HG03025 (cell line): Measurements from ENCODE around the gene GLDN.

ENCODE experiments used
- ATAC-seq: cut with Tn5 transposase; IDR thresholded peaks from one replicate; pipeline ENCODE4 v1.9.1; 2021; ENCODE audit warnings: mild to moderate bottlenecking, moderate library complexity; ENCODE audit not compliant: unreplicated experiment, low FRiP score

Gene GLDN

DNA sequence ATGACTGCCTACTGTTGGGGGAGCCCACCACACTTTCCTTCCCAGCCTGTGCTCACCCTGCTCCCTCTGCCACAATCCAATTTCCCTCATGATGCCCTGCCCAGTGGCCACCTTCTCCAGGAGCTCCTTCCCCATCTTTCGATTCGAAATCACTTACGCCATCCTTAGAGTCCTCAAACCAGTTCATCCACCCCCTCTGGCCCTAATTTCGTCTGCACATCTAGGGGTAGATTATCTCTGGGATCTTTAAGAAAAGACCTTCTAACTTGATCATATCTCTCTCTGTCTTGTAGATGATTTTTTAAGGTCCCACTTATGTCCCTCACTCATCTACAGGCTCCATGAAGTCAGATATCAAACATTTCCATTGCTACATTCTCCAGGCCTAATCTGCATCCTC lies 20.1 kb upstream of the GLDN start:
- no peak for ATAC-seq

DNA sequence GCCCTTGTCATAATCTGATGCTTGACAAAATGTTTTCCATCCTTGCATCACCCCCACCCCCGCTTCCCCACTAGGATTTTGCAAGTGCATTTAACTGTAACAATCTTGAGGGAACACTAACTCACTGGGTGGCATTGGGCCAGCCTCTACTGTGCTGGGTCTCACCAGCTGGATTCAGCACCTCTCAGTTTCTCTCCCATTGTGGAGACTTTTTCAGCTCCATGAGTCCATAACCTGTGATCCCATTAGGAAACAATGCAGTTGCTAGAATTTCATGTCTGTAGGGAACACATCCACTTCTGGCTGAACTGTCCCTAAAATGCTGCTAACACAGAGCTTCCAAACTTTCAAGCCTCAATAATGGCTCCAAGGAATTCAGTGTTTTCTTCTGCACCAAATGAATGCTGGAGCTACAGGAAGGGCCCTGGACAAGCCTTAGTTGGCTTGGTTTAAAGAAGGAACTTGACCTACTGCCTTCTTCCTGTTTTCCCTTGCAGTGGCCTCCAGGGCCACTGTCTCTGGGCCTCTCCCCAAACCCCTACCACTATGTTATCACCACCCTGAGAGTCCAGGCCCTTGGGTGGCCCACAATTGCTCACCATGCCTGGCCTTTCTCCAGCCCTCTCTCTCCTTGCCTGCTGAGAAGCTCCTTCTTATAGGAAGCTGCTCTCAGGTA lies 18.7 kb upstream of the GLDN start:
- ATAC-seq, result no peak

DNA sequence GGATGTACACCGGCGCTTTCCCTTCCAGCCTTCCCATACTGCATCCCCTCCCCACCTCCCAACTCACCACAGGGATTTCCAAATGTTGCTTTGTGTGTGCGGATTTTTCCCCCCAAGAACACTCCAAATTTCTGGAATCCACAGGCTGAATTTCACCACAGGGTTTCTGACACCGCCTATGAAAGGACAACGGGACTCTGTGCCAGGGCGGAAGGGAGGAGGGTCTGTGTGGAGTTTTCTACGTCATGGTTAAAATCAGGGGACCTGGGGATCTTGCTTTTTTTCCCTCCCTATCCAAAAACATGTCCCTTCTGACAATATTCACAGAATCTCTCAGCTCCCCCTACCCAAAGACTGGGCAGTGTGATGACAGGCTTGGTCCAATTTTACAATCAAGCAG lies 17.7 kb upstream of the GLDN start:
- no peak for ATAC-seq

DNA sequence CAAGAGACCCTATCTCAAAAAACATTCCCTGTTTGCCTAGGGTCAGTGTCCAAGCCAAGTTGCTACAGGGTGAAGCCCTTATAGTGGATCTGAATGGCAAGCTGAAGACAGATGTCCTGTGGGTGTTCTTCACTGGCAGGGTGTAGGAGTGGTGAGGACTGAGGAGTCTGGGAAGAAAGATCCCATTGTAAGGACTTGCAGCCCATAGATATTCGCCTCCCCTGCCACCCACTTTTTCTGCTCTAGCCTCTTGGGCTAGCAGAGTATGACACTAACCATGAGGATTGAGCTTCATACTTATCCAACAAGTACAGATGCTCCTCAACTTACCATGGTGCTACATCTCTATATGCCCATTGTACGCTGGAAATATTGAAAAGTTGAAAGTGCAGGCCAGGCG lies 16.3 kb upstream of the GLDN start:
- no peak for ATAC-seq

DNA sequence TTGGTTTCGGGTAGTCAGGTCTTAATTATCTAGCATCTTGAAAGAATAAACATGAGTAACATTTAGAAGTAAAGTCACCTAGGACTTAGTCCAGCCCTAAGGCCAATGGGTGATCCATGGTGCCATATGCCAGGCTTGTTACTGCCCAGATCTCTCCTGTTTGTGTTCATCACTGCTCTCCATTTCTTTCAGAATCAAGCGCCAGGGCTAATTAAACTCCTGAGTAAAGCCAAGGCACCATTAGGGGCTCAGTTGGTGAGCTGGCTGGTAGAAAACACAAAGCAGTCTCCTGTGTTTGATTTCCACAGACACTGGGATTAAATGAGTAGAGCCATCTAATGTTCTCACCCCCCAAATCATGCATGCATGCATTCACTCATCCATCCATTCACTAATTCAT lies 14.4 kb upstream of the GLDN start:
- ATAC-seq, result no peak

DNA sequence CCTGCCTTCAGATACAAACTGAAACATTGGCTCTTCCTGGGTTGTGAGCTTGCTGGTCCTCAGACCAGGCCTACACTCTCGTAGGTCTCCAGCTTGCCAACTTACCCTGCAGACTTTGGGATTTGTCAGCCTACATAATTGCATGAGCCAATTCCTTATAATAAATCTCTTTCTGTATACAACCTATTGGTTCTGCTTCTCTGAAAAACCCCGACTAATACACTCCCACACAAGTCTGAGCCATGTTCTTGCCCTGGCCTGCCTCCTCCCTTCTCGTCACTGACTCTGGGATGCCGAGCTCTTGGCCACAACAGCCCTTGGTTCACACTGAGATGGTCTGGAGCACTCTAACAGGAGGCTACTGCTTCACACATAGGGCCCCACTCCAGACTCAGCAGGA lies 12.5 kb upstream of the GLDN start:
- ATAC-seq, result no peak

DNA sequence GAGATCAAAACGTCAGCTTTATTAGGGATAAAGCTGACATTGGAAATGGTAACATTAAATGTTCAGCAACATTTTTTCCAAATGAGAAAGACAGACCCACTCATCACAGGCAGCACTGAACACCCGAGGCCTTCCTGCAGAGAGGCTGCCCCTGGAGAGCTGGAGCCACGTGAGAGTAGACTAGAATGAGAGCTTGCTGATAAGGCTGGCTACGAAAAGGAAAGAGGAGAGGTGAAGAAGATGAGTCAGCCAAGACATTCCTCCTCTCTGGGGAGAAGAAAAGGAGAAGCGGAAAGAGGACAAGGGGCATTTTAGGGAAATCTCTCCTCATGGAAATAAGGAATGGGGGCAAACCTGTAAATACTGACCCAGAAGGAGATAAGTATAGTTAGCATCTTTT lies 10.3 kb upstream of the GLDN start:
- ATAC-seq, result no peak

DNA sequence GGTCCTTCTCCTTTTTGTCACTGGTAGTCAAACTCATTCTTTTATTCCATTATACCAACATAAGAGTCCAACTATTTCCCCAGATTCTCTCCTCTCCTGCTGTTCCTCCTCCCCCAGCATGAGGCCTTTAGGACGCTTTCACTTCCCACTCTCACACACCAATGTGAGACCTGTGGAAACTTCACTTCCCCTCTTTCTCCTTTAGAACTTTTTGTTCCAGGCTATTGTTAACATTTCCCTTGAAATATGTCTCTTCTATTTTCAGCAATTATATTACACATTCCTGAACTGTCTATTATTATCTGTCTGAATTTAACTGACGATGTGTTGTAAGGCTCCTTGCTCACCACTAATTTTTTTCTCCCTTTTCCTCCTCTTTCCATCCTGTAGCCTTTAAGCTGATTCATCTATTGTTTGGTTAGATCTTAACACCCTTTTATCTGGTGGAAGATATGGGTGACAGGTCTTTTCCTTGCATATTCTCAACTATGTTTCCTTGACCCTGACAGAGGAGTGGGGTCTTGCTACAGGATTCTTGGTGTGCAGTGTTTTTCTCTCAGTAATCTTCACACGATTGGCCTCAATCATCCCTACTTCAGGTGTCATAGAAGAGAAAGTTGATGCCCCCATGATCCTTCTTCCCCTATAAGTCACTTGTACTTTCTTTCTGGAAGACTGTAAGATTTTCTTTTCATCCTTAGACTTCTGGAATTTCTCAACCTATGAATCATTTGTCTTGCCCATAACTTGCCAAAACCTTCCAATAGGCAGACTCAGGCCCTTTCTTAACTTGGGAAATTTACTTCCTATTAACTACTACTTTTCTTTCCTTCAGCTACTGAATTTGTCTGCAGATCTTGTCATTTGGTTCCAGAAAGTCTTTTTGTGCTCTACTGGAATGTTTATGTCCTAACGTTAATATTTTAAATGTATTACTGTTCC lies 9.0 kb upstream of the GLDN start:
- ATAC-seq, result no peak

DNA sequence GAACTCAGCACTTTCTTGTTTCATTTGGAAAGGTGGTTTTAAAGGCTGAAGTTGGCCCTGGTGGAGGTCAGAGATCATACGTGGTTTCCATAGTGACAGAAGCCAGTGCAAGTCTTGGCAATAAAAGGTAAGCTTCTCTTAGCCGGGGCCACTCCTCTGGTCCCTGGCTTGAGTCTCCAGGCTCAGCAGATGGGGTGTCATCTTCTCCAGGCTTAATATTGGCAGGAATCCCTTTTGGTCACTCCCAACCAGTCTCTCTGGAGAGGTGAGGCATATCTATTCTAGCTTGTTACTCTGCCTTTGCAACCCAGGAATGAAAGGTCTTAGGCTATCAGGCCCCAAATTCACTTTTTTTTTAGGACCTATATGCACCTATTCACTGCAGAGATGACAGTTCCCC lies 7.9 kb upstream of the GLDN start:
- ATAC-seq, result no peak

DNA sequence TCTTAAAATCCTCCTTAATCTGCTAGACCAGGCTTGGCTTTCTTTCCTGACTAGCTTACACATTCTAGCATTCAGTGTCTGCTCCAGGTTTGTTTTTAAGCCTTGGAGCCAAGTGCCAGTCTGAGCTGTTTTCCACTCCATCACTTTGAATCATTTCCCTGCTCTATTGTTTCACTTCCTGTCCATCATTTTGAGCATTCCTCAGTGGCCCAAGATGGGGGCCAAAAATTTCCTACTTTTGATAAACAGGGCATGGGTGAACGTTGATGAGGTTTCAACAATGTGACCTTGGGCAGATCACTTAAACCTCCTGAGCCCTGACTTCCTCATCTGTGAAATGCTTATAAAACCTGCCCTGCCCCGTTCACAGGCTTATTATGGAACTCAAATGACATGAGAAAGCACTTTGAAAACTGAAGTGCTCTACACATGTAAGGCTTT lies 7.4 kb upstream of the GLDN start:
- ATAC-seq, result no peak

DNA sequence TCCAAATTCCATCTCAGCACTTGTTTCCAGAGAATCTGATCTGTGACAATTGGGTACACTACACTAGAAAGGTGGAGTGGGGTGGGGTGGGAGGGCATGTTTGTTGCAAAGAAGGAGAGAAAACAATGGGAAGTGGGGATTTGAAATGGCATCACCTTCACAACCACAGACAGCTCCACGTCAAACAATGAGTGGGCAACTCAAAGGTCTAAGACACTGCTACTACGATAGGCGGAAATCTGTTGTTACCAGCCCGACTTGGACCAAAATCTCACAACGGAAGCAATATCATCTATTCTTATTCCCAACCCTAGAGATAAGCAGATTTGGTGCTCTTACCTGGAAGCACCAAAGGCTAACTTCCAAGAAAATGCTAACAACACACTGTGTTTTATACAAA lies 6.4 kb upstream of the GLDN start:
- ATAC-seq, result no peak

DNA sequence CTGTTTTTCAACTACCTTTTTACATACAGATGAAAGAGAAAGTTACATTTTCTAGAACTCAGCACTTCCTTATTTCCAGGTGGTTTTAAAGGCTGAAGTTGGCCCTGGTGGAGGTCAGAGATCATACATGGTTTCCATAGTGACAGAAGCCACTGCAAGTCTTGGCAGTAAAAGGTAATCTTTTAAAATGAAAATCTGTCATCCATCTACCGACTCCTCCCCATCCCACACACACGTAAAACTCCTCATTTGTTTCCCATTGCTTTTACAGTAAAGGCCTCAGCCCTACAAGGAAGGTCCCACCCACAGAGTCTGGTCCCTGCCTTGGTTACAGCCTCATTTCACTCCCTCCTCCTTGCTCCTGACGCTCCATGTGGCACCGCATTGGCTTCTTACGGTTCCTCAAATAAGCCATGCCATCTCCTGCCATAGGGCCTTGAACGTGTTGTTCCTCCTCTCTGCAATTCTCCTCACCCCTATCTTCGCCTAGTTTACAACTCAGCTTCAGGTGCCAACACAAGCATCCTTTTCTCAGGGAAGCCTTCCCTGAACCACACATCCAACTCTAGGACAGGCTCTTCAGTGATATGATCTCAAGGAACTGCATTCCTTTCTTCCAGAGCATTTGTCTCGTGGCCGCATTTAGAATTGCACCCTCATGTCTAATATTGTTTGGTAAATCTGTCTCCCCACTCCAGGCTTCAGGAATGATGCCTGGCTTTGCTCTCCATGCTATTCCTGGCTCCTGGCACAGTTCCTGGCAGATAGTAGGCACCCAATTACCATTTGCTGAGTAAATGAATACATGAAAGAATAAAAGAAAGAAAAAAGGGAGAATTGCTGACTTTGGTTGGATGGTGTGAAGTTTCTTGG lies 5.7 kb upstream of the GLDN start:
- no peak for ATAC-seq

DNA sequence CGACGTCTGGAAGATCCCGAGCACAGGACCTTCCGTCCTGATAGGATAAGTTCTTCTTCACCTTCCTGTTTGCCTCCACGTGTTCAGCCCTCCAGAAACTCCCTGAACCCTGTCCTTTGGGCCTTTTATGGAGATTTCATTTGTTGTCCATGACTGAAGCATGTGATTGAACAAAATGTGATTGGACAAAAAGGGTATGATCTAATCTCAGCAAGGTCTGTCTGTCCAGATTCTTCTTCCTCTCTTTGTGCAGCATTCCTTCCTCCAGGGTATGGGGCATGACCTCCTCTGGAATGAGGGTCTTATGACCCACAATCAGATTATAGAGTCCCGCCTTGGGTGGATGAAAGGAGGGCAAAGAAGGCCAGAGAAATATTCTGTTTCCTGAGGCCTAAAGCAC lies 3.0 kb upstream of the GLDN start, which contains the start of gene CYP19A1:
TSS of gene CYP19A1 (minus strand) at position 101 of the 400 bp plus-strand sequence. CDS start 95,684 bp downstream, outside the sequence.
- ATAC-seq, result no peak

DNA sequence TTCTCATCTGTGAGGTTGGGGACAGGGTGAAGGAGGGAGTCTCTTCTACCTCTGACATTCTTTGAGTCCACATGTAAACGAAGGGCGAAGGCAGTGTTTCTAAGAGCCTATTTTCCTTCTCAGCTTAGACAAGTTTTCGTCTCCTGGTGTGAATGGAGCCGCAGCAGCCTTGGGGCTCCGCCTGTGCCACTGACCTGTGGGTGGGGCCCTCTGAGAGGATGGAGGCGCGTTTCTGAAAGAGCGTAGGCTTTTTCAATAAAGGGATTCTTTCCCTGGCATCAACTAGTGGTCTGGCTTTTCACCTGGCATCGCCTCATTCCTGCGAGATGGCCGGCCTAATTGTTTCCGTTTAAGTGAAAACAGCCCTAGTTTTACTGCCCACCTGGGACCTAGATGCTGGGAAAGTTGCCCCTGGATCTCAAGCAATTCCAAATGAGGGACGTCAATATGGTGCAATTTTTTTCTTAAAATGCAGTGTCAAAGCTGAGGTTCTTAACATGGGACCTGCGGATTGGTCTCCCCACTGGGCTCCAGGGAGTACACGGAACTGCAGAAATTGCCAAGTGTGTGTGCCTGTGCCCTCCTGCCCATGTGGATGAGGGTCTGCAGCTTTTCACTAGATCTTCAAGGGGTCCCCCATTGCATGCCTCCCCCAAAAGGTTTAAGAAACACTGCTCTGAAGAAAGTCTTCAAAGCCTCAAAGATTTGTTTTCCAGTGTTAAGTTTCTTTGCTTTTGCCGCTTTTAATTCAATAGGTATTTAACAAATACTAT lies 958 bp downstream of the GLDN start:
- no peak for ATAC-seq

DNA sequence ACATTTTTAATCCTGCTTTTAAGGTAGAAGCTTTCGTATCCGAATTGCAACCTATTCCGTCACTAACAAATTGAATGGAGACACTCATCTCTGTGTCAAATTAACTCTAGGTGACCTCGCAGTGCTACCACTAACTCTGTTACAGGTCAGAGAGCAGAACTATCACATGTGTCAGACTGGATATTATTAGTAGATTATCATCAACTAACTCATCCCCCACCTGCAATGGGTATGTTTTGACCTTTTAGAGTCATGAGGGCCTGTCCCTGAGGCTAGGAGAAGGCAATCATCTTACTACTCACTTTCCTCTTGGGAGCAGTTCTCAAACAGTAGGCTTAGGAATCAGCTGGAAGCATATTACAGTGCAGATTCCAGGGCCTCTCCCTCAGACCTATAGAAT lies 2.0 kb downstream of the GLDN start:
- ATAC-seq, result no peak

DNA sequence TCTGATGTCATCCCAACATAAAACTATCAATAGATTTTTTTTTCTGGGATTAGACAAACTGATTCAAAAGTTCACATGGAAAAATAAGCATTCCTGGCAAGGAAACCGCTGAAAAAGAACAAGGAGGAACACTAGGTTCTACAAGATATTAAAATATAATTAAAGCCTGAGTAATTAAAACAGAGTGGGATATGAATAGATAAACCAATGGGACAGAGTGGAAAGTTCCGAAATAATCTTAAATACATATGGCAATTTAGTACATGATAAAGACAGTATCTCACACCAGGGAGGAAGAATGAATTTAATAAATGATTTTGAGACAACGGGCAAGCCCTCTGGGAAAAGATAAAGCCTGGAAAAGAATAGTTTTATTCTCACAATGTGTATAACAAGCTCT lies 4.7 kb downstream of the GLDN start:
- ATAC-seq, result no peak

DNA sequence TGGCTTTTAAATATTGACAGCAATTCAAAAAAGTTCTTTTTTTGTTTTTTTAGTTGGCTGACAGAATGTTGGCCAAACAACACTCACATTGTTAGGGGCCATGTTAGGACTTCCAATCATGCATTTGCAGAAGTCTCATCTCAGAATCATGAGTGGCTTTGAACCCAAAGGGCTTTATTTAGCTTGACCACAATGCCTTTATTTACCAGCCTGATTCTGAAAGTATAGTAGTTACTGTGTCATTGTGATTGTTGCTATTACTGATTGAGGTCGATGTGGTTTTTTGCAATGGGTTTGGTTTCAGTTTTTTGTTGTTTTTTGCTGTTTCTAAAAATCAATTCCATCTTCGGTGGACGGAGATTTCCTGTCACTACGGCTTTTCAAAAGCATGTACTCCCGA lies 7.2 kb downstream of the GLDN start:
- ATAC-seq, result peak; percentile 93

DNA sequence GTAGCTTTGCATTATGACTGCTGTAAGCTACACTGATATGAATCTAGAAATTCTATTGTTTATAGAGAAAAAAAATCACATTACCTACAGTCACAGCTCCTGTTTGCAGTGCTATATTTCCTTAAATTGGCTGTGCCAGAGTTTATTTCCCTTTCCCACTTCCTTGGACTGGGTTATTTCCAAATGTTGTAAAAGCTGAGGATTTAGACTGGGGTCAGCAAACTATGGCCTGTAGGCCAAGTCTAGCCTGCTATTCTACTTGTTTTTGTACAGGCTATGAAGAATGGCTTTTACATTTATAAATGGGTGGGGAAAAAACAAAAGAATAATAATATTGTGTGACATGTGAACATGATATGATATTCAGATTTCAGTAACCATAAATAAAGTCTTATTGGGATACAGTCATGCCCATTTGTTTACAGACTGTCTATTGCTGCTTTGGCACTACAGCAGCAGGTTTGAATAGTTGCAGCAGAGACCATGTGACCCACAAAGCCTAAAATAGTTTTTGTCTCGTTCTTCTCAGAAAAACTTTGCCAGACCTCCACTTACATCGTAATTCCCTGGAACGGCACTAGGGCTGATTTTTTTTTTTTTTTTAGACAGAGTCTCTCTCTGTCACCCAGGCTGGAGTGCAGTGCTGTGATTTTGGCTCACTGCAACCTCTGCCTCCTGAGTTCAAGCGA lies 7.8 kb downstream of the GLDN start:
- peak; percentile 5 for ATAC-seq

DNA sequence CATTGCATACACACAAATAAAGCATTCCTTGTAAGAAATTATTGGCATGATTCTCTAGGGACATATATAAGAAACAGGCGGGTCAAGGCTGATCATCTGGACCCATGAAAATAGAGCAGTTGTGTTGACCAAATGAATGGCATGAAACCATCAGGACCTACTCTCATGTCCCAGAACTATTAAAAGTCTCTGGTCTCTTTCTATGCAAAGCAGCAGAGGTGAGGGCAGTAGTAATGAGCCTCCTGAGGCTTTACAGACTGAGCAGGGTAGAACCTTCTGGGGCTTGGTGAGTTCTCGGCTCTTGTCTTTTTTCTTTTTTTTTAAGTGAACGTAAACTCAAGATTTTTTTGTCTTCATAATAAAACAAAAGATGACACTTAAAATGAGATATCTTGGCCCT lies 9.3 kb downstream of the GLDN start:
- no peak for ATAC-seq

DNA sequence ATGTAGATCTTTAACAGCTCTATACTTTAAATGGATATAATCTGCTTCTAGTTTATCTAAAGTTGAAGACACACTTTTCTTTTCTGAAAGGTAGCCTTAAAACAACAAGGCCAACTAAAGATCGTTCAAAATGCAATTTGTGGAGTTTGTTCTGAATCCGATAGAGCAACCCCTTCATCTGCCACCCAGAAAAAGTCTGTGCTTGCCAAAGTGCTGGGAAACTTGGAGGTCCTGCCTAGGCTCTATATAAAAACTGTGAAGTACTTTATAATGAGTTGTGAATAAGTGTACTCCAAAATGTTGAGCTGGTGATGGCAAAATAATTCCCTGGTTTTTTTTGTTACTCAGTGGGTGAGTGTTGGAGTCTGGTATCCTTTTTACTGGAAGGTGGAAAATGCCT lies 12.5 kb downstream of the GLDN start:
- ATAC-seq, result no peak
